Uterus (tissue), 2 donors: ENCODE measurements around the gene SIK2.

Experiments
- POLR2A ChIP-seq, 2 donors: fragments of 450-650 bp; IDR thresholded peaks; one replicate each; pipeline ENCODE4 v1.6.1; 2016; ENCODE audit warnings: antibody characterized with exemption in 2 of 2, mild to moderate bottlenecking in 1 of 2, moderate library complexity in 1 of 2
- TF ChIP-seq, protein P1 (sequence below), 4 experiments: fragments of 200-600 bp in 2 of 4; fragments of 450-650 bp in 2 of 4; sonication (generic) in 2 of 4; IDR thresholded peaks; one replicate each; pipeline ENCODE4 v1.5.1; 2016 to 2019; ENCODE audit warnings: antibody characterized with exemption in 4 of 4, mild to moderate bottlenecking in 2 of 4, moderate library complexity in 1 of 4

GRCh38 chr11:111688013-111688412, 85.8 kb downstream of the SIK2 start:
- TF ChIP-seq POLR2A (IDR thresholded peaks at IDR 0.05): no peak
- TF ChIP-seq, protein P1, sequence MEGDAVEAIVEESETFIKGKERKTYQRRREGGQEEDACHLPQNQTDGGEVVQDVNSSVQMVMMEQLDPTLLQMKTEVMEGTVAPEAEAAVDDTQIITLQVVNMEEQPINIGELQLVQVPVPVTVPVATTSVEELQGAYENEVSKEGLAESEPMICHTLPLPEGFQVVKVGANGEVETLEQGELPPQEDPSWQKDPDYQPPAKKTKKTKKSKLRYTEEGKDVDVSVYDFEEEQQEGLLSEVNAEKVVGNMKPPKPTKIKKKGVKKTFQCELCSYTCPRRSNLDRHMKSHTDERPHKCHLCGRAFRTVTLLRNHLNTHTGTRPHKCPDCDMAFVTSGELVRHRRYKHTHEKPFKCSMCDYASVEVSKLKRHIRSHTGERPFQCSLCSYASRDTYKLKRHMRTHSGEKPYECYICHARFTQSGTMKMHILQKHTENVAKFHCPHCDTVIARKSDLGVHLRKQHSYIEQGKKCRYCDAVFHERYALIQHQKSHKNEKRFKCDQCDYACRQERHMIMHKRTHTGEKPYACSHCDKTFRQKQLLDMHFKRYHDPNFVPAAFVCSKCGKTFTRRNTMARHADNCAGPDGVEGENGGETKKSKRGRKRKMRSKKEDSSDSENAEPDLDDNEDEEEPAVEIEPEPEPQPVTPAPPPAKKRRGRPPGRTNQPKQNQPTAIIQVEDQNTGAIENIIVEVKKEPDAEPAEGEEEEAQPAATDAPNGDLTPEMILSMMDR (IDR thresholded peaks at IDR 0.05): no peak
